ENCODE results near the gene GARNL3. TPM values are rescaled to one million over a fixed set of nuclear protein-coding genes. Genes with fewer than 3 reads are reported as not detected.

GARNL3 gene
- total RNA-seq, 1 donor from 2014 or later, result 19.7 TPM

DNA sequence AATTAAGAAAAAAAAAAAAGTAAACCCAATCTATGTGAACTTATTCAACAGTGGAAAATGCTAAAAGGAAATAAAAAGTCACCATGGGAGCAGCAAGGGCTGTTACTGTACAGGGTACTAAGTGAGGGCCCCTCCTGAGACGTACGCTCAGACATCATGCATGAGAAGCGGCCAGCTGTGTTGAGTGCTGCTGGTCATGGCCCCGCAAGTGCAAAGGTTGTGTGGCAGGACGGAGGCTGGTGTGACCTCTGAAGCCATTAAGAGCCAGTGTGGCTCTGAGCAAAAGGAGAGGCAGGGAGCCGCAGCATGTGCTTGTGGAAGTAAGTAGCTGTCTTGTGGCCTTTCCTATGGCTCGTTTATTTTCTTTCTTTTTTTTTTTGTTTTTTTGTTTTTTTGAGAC, 156.5 kb downstream of the GARNL3 start:
- no peaks in the 10 kb centered on the region for H3K27me3 Mint-ChIP-seq
- H3K36me3 Mint-ChIP-seq, result no peaks in the 10 kb centered on the region
- H3K4me3 Mint-ChIP-seq, result peak overlapping the region; percentile 51
- no peaks in the 10 kb centered on the region for H3K9me3 Mint-ChIP-seq
- TF ChIP-seq, protein P1, sequence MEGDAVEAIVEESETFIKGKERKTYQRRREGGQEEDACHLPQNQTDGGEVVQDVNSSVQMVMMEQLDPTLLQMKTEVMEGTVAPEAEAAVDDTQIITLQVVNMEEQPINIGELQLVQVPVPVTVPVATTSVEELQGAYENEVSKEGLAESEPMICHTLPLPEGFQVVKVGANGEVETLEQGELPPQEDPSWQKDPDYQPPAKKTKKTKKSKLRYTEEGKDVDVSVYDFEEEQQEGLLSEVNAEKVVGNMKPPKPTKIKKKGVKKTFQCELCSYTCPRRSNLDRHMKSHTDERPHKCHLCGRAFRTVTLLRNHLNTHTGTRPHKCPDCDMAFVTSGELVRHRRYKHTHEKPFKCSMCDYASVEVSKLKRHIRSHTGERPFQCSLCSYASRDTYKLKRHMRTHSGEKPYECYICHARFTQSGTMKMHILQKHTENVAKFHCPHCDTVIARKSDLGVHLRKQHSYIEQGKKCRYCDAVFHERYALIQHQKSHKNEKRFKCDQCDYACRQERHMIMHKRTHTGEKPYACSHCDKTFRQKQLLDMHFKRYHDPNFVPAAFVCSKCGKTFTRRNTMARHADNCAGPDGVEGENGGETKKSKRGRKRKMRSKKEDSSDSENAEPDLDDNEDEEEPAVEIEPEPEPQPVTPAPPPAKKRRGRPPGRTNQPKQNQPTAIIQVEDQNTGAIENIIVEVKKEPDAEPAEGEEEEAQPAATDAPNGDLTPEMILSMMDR (conservative IDR thresholded peaks at IDR 0.05), result no peak
- DNase-seq (ENCODE audit: extremely low spot score, unreplicated experiment), result no peak
- peaks cover 29% of the 10 kb centered on the region for H3K4me1 Mint-ChIP-seq (ENCODE audit: unreplicated experiment)
- no peak overlapping the region for H3K27ac Mint-ChIP-seq

DNA sequence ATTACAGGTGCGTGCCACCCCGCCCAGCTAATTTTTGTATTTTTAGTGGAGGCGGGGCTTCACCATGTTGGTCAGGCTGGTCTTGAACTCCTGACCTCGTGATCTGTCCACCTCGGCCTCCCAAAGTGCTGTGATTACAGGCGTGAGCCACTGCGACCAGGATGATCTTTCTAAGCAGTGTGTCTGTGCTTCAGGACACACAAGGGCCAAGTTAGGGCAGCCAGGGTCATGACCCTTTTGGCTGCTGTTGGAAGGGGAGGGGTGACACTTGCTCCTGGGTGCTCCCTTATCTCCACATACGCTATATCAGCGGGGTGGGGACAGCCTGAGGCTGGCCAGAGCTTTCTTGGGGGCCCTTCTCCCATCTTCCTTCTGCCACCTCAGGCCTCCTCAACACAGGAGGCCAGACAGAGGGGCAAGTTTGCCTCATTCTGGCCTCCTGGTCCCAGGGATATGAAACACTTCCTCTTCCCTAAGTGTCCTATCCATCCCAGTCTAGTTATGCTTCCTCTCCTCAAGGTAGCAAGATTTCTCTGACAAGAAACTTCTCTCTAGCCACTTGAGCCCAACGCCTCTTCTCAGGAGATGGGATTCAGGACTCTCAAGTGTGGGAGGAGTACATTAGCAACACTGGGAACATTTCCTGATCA, 157.7 kb downstream of the GARNL3 start:
- peak overlapping the region; percentile 97 for H3K27ac Mint-ChIP-seq
- DNase-seq (ENCODE audit: extremely low spot score, unreplicated experiment), result no peak
- H3K9me3 Mint-ChIP-seq, result no peaks in the 10 kb centered on the region
- peaks cover 35% of the 10 kb centered on the region for H3K4me1 Mint-ChIP-seq (ENCODE audit: unreplicated experiment)
- TF ChIP-seq, protein P1 (conservative IDR thresholded peaks at IDR 0.05), result no peak
- H3K4me3 Mint-ChIP-seq, result peak overlapping the region; percentile 98
- no peaks in the 10 kb centered on the region for H3K27me3 Mint-ChIP-seq
- no peaks in the 10 kb centered on the region for H3K36me3 Mint-ChIP-seq

DNA sequence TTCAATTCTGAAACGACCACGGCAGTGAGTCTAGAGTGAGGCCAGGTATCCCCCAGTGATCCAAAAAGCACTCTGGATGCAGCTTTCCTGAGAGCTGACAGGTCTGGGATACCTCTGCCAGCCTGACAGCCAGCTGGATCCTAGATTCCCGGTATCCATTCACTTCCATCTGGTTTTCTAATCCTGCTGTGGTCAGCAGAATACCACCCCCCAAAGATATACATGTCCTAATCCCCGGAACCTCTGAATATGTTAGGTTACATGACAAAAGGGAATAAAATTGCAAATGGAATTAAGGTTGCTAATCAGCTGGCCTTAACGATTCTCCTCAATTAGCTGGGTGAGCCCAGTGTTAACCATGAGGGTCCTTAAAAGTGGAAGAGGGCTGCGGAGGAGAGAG, 158.2 kb downstream of the GARNL3 start:
- Mint-ChIP-seq H3K27ac (peak overlapping the region; percentile 97), H3K9me3 (no peaks in the 10 kb centered on the region), H3K4me3 (peak overlapping the region; percentile 98), H3K4me1 (ENCODE audit: unreplicated experiment) (peaks cover 35% of the 10 kb centered on the region), H3K36me3 (no peaks in the 10 kb centered on the region), H3K27me3 (no peaks in the 10 kb centered on the region)
- DNase-seq (ENCODE audit: extremely low spot score, unreplicated experiment), result no peak
- TF ChIP-seq, protein P1 (conservative IDR thresholded peaks at IDR 0.05), result no peak

DNA sequence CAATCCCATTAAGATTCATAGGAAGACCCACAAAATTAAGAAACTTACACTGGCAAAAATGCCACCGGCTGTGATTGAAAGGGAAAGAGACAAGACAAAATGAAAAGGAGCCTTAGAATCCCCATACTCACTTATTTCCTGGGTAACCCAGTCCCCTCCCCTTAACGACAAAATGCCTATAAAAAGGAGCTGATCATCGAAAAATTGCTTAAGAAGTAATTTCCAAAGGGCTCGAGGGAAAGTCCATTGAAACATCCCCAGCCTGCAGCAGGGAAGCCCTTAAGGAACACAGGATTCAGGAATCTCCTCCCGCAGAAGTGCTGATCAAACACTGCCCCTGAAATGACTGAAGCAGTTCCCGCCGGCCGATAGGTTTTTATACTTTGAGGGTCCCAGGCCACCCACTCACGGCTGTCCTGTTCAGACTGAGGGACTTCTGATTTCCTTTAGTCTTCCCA, 158.9 kb downstream of the GARNL3 start:
- peaks cover 35% of the 10 kb centered on the region for H3K4me1 Mint-ChIP-seq (ENCODE audit: unreplicated experiment)
- H3K27ac Mint-ChIP-seq, result peak overlapping the region; percentile 97
- no peaks in the 10 kb centered on the region for H3K27me3 Mint-ChIP-seq

DNA sequence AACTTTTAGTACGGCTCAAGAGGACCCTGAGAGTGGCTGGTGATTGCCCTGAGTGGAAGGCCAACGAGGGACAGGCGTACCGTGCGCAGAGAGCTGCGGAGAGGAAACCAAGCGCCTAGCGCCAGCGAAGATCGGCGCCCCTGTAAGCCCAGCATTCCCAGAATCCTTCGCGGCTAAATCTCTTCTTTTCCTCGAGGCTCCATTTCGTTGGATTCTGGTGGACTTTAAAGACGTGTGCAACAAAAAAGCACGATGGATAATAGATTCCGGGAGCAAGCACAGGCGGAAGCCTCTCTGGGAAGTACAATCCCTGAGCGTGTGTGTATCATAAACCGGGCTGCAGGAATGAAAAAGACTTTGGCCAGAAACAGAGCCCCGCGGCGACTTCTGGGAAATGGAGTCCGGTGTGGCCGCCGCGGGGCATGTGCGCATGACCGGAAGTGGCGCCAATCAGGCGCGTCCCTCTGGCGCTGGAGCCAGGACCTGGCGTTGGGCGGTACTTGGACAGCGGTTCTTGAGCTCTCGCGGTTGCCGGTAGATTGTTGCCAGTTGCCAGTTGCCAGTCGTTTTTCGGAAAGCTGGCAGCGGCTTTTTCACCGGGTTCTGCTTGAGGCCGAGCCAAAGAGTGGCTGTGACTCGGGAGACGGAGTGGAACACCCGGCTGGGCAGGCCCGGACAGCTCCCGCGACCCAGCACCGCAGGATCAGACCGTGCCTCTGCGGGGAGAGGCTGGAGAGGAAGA, 159.5 kb downstream of the GARNL3 start, which contains the start of gene ZNF79:
Gene ZNF79, plus strand, starts transcription at position 449 of the 742 bp plus-strand sequence. CDS start 406 bp downstream, outside the sequence.
- peak within 1 kb of the TSS; percentile 98 for H3K4me3 Mint-ChIP-seq

More for the DNA sequence above, 158.9 kb downstream of the GARNL3 start:
- Mint-ChIP-seq H3K4me3 (peak overlapping the region; percentile 98), H3K36me3 (no peaks in the 10 kb centered on the region), H3K9me3 (no peaks in the 10 kb centered on the region)
- TF ChIP-seq, protein P1 (conservative IDR thresholded peaks at IDR 0.05), result peak; percentile 17
- DNase-seq (ENCODE audit: extremely low spot score, unreplicated experiment), result no peak

More for the DNA sequence above, 159.5 kb downstream of the GARNL3 start, which contains the start of gene ZNF79:
- H3K36me3 Mint-ChIP-seq, result no peaks in the 10 kb centered on the region
- H3K9me3 Mint-ChIP-seq, result no peaks in the 10 kb centered on the region
- H3K27ac Mint-ChIP-seq, result peak within 1 kb of the TSS; percentile 97
- H3K4me1 Mint-ChIP-seq (ENCODE audit: unreplicated experiment), result peaks cover 35% of the 10 kb centered on the region
- peak; percentile 95 for DNase-seq (ENCODE audit: extremely low spot score, unreplicated experiment)
- no peaks in the 10 kb centered on the region for H3K27me3 Mint-ChIP-seq
- TF ChIP-seq, protein P1 (conservative IDR thresholded peaks at IDR 0.05), result no peak

All from type B pancreatic cell (in vitro differentiated cells).